GM13977 (cell line): Measurements from ENCODE around the gene SMYD2.

ENCODE experiments used
- DNase-seq: peaks from one replicate; pipeline ENCODE4 v3.0.0; 2012; ENCODE audit warnings: low spot score
- in situ Hi-C: fragments of 300-500 bp; cut with MboI; formaldehyde crosslinking; loops from one replicate; pipeline ENCODE4 v1.12.0; 2022; ENCODE audit warnings: low sequenced_read_pairs, low pct_unique_long_range_greater_than_20kb, mixed read lengths, inconsistent platforms; ENCODE audit not compliant: unreplicated experiment
- TF ChIP-seq, protein P1 (sequence below): IDR thresholded peaks from 2 replicates; pipeline ENCODE4 v1.5.1; 2012; ENCODE audit warnings: mild to moderate bottlenecking, control low read depth; ENCODE audit not compliant: insufficient read depth; ENCODE audit errors: extremely low read depth, missing control alignments

The SMYD2 gene

DNA sequence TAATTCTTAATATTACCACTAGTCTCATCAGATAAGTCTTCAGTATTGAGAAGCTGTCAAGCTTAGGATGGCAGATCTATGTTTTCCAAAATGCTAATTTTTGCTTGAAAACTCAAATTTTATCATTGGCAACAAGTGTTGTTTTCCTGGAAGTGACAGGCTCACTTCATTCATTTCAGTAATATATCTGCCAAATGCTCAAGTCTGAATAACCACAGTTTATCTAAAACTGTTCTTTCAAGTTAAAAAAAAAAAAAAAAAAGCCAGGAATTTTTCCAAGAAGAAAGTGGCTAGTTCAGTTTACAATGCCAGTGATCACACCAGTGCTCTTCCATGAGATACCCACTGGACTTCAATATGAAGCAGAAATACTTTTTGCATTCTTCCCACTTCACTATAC, 20.6 kb downstream of the SMYD2 start:
- TF ChIP-seq, protein P1, sequence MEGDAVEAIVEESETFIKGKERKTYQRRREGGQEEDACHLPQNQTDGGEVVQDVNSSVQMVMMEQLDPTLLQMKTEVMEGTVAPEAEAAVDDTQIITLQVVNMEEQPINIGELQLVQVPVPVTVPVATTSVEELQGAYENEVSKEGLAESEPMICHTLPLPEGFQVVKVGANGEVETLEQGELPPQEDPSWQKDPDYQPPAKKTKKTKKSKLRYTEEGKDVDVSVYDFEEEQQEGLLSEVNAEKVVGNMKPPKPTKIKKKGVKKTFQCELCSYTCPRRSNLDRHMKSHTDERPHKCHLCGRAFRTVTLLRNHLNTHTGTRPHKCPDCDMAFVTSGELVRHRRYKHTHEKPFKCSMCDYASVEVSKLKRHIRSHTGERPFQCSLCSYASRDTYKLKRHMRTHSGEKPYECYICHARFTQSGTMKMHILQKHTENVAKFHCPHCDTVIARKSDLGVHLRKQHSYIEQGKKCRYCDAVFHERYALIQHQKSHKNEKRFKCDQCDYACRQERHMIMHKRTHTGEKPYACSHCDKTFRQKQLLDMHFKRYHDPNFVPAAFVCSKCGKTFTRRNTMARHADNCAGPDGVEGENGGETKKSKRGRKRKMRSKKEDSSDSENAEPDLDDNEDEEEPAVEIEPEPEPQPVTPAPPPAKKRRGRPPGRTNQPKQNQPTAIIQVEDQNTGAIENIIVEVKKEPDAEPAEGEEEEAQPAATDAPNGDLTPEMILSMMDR: no peak
- no peak for DNase-seq
- in situ Hi-C loops: no loop called here

- DNase-seq: no peak
- TF ChIP-seq, protein P1: no peak
- in situ Hi-C loops: no loop called here
Measured at GRCh38 chr1:214303141-214303930, 22.4 kb downstream of the SMYD2 start.

- in situ Hi-C loops: no loop called here
- no peak for DNase-seq
- TF ChIP-seq, protein P1: no peak
Measured at GRCh38 chr1:214305164-214305751, 24.3 kb downstream of the SMYD2 start.

DNA sequence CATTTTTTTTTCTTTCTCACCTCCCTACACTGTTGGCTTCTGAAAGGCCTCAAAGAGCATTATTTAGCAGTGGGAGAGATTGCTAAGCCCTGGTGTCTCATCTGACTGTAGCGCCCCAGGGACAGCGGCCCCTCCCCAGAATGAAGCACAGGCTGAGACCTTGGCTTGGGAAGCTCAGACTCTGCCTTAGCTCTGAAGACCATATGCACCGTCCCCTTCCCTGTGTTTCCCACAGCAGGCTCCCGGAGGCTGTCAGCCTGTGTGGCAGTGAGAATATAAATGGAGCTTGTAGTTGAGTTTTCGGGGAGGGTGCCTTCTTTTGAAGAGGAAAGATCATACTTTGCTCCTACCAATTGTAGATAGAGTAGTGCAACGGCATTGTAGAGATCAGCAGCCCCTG, 25.3 kb downstream of the SMYD2 start:
- in situ Hi-C loops: no loop called here
- TF ChIP-seq, protein P1: no peak
- DNase-seq: no peak

DNA sequence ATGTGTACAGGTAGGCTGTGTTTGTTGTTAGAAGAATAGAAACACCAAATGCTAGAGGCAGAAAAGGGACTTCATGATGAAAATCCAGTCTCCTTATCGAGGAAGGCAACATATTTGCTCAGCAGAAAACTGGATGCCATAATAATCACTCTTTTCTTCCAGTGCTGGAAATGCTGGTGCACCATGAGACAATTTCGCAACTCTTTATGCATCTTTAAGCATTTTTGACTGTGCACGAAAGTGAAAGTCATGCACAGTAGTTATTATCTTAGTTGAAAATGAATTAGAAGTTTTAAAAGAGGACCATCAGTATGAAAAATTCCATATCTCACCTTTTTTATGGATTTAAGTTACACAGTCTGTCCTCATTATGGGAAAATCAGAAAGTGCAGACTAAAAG, 29.1 kb downstream of the SMYD2 start:
- TF ChIP-seq, protein P1: no peak
- DNase-seq: no peak
- in situ Hi-C loops: no loop called here

GRCh38 chr1:214310777-214311690, 30.1 kb downstream of the SMYD2 start:
- in situ Hi-C loops: no loop called here
- no peak for DNase-seq
- TF ChIP-seq, protein P1: no peak
